GM10847 (cell line): Measurements from ENCODE around the gene C11orf91.

Experiments
- POLR2A ChIP-seq: IDR thresholded peaks from 2 replicates; pipeline ENCODE4 v1.6.1; 2011; ENCODE audit not compliant: insufficient read length; ENCODE audit errors: extremely low read depth

Gene C11orf91

GRCh38 chr11:33690290-33691065, 10.1 kb downstream of the C11orf91 start:
- no peak for TF ChIP-seq POLR2A

- no peak for TF ChIP-seq POLR2A
These were observed 11.1 kb downstream of the C11orf91 start for GRCh38 chr11:33689501-33689900.

DNA sequence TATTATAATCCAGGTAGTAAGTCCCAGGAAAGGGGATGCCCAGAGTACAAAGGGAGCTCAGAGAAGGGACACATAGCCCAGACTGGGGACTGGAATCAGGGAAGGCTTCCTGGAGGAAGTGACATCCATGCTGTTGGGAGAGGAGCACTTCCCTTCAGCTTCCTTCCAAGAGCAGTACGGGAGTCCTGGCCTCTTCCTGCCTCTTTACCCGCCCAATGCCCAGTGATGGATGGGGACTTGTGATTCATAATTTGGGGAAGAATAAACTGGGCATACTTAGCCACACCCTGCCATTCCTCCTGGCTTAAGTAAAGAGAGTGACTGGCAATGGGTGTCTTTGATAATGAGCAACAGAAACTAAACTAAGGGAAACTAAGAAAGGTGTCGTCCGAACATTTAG, 11.5 kb downstream of the C11orf91 start:
- TF ChIP-seq POLR2A, result no peak

- no peak for TF ChIP-seq POLR2A
These were observed 12.7 kb downstream of the C11orf91 start for GRCh38 chr11:33687733-33688479.

- no peak for TF ChIP-seq POLR2A
These were observed 15.5 kb downstream of the C11orf91 start for GRCh38 chr11:33685082-33685481.

- TF ChIP-seq POLR2A, result no peak
These were observed 16.5 kb downstream of the C11orf91 start for GRCh38 chr11:33684003-33684706.

- no peak for TF ChIP-seq POLR2A
These were observed 18.2 kb downstream of the C11orf91 start for GRCh38 chr11:33682446-33682845.

DNA sequence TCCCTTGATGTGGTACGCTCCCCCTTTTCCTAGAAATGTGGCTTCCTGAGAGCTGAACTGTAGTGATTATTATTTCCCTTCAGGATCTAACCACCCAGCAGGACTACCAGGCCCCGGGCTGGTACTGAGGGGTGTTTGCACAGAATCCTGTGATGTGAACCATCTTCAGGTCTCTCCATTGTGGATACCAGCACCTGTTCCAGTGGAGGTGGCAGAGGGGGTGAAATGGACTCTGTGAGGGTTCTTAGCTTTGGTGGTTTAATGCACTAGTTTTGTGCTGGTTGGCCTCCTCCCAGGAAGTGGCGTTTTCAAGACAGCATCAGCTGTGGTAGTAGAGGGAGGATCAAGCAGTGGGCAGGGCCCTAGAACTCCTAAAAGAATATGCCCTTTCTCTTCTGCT, 18.6 kb downstream of the C11orf91 start:
- no peak for TF ChIP-seq POLR2A

- TF ChIP-seq POLR2A, result no peak
These were observed 26.4 kb downstream of the C11orf91 start for GRCh38 chr11:33674035-33674814.

DNA sequence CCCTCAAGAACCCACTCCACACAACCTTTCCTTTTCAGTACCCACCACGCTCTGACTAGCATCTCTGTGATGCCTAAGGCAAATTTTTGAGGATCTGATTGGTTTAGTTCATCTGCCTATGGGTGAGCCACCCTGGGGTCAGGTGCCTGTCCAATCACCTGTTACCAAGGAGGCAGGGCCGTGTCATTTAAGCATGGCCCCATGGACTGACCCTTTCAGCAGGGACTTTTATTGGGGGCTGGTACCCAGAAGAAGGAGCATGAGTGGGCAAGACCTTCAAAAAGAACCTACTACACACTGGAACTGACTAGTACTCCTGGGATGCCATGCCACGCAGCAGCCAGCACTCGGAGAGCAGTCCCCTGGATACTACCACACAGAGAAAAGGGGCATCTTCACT, 28.4 kb downstream of the C11orf91 start:
- TF ChIP-seq POLR2A, result no peak

GRCh38 chr11:33670250-33671011, 30.2 kb downstream of the C11orf91 start:
- TF ChIP-seq POLR2A, result no peak

GRCh38 chr11:33669598-33670249, 30.9 kb downstream of the C11orf91 start:
- TF ChIP-seq POLR2A, result no peak

GRCh38 chr11:33668951-33669596, 31.6 kb downstream of the C11orf91 start:
- no peak for TF ChIP-seq POLR2A
